ENCODE results near the gene GRID2.

DNA sequence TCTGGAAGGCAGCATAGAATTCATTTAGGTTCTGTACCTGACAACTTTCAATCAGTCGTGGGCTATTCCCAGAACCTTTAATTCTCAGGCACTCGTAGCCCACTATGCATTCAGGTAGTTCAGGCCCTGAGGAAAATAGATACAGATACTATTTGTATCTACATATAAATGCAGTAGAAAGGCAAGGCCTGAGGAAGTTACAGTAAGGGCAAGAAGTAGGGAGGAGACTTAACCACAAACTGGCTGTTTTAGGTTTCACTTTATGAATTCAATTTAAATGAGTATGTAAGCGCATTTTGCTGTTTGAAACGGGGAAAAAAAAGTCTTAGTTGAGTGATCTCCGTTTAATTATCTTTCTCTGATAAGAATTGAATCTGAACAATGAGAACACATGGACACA is 995.4 kb downstream of the GRID2 start:
- TF ChIP-seq POLR2A (IDR thresholded peaks at IDR 0.05; ENCODE audit: low read length), result no peak
- TF ChIP-seq GATA1 (IDR thresholded peaks at IDR 0.05; ENCODE audit: low read depth, low read length), result no peak

Measured in erythroblast (primary cell).